Measurements from ENCODE around the gene DRG2. TPM values are rescaled to one million over a fixed set of nuclear protein-coding genes. Genes with fewer than 3 reads are reported as not detected.

Gene DRG2
- total RNA-seq, 1 donor from 2014 or later = 24.6 TPM

DNA sequence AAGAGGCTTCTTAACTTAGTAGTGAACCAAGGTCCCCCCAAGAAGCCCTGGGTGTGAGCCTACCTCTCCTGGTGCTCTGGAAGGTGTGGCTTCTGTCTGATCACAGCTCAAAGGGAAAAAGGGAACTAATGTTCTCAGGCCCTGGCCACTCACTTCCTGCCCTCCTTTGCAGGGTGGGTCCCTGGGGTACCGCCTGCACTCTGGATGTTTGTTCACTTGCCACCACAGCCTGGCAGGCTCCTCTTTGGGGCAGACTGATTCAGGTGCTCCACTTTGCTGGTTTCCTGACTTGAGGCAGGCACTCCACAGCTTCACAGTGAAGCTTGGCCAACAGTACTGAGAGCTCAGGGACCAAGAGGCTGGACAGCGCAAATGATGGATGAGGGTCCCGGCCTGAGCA lies 14.9 kb downstream of the DRG2 start:
- TF ChIP-seq CTCF (IDR thresholded peaks at IDR 0.05) = no peak
- H3K4me1 Mint-ChIP-seq (ENCODE audit: low read depth) = no peaks in the 10 kb centered on the region
- no peak overlapping the region for H3K27ac Mint-ChIP-seq (ENCODE audit: unreplicated experiment)
- no peaks in the 10 kb centered on the region for H3K27me3 Mint-ChIP-seq (ENCODE audit: low read depth)
- DNase-seq (ENCODE audit: low spot score) = no peak
- H3K4me3 Mint-ChIP-seq (ENCODE audit: unreplicated experiment) = no peak overlapping the region
- no peaks in the 10 kb centered on the region for H3K9me3 Mint-ChIP-seq (ENCODE audit: low read depth)
- peaks cover 8% of the 10 kb centered on the region for H3K36me3 Mint-ChIP-seq (ENCODE audit: low read depth)

- no peaks in the 10 kb centered on the region for H3K4me1 Mint-ChIP-seq (ENCODE audit: low read depth)
- no peak for TF ChIP-seq CTCF (IDR thresholded peaks at IDR 0.05)
- no peak overlapping the region for H3K27ac Mint-ChIP-seq (ENCODE audit: unreplicated experiment)
- no peak overlapping the region for H3K4me3 Mint-ChIP-seq (ENCODE audit: unreplicated experiment)
- DNase-seq (ENCODE audit: low spot score) = no peak
- H3K36me3 Mint-ChIP-seq (ENCODE audit: low read depth) = peaks cover 8% of the 10 kb centered on the region
- no peaks in the 10 kb centered on the region for H3K9me3 Mint-ChIP-seq (ENCODE audit: low read depth)
- H3K27me3 Mint-ChIP-seq (ENCODE audit: low read depth) = no peaks in the 10 kb centered on the region
Observed at GRCh38 chr17:18105027-18105426, 17.3 kb downstream of the DRG2 start.

DNA sequence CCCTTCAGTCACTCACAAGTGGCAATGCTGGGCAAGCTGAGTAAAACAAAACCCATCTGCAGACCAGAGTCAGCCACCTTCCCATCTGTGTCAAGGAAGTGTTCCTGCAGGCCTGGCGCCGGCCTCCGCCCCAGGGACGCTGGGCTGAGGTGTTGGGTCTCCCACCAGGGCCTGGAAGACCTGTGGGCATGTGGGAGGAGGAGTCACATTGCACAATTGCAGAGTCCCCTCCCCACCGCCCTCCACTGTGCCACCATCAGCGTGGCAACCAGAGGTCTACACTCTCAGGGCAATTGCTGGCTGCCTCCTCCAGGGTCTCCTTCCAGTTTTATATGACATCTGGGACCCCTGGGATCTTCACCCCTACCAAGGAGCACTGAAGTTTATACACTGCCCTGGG lies 17.8 kb downstream of the DRG2 start:
- no peak for TF ChIP-seq CTCF (IDR thresholded peaks at IDR 0.05)
- H3K27ac Mint-ChIP-seq (ENCODE audit: unreplicated experiment) = no peak overlapping the region

GRCh38 chr17:18106211-18106610 lies 18.5 kb downstream of the DRG2 start:
- no peak for DNase-seq (ENCODE audit: low spot score)
- Mint-ChIP-seq H3K27me3 (ENCODE audit: low read depth) (no peaks in the 10 kb centered on the region), H3K36me3 (ENCODE audit: low read depth) (peaks cover 6% of the 10 kb centered on the region), H3K4me1 (ENCODE audit: low read depth) (no peaks in the 10 kb centered on the region), H3K27ac (ENCODE audit: unreplicated experiment) (no peak overlapping the region), H3K9me3 (ENCODE audit: low read depth) (no peaks in the 10 kb centered on the region), H3K4me3 (ENCODE audit: unreplicated experiment) (no peak overlapping the region)
- no peak for TF ChIP-seq CTCF (IDR thresholded peaks at IDR 0.05)

More for the DNA sequence above, 17.8 kb downstream of the DRG2 start:
- Mint-ChIP-seq H3K4me3 (ENCODE audit: unreplicated experiment) (no peak overlapping the region), H3K4me1 (ENCODE audit: low read depth) (no peaks in the 10 kb centered on the region), H3K36me3 (ENCODE audit: low read depth) (peaks cover 6% of the 10 kb centered on the region), H3K9me3 (ENCODE audit: low read depth) (no peaks in the 10 kb centered on the region), H3K27me3 (ENCODE audit: low read depth) (no peaks in the 10 kb centered on the region)
- no peak for DNase-seq (ENCODE audit: low spot score)

GRCh38 chr17:18107061-18107790 lies 19.5 kb downstream of the DRG2 start:
- no peaks in the 10 kb centered on the region for H3K27me3 Mint-ChIP-seq (ENCODE audit: low read depth)
- peaks cover 4% of the 10 kb centered on the region for H3K36me3 Mint-ChIP-seq (ENCODE audit: low read depth)
- no peak overlapping the region for H3K27ac Mint-ChIP-seq (ENCODE audit: unreplicated experiment)
- H3K4me3 Mint-ChIP-seq (ENCODE audit: unreplicated experiment) = no peak overlapping the region
- no peaks in the 10 kb centered on the region for H3K9me3 Mint-ChIP-seq (ENCODE audit: low read depth)
- H3K4me1 Mint-ChIP-seq (ENCODE audit: low read depth) = no peaks in the 10 kb centered on the region
- no peak for TF ChIP-seq CTCF (IDR thresholded peaks at IDR 0.05)
- DNase-seq (ENCODE audit: low spot score) = no peak
